Trophoblast cell (in vitro differentiated cells and primary cell): ENCODE measurements around the gene TGM6.
A peak's percentile ranks its signal among the peaks of the same experiment; 100 is the strongest.

Experiments
- DNase-seq, 2 donors: peaks; one replicate each; pipeline ENCODE4 v3.0.0-alpha.2; 2016
- H2AFZ ChIP-seq: 2 replicates; pipeline ENCODE4 v1.6.1; 2013; ENCODE audit warnings: low read length, moderate library complexity, mild to moderate bottlenecking; ENCODE audit not compliant: insufficient read depth, poor library complexity
- H2AK5ac ChIP-seq: 2 replicates; pipeline ENCODE4 v1.6.1; 2013; ENCODE audit warnings: mild to moderate bottlenecking, low read length
- H2BK120ac ChIP-seq: 2 replicates; pipeline ENCODE4 v1.6.1; 2013; ENCODE audit warnings: low read length, mild to moderate bottlenecking, moderate library complexity; ENCODE audit not compliant: insufficient read depth, poor library complexity
- H2BK12ac ChIP-seq: 2 replicates; pipeline ENCODE4 v1.6.1; 2013; ENCODE audit warnings: mild to moderate bottlenecking, low read length, moderate library complexity
- H2BK5ac ChIP-seq: 2 replicates; pipeline ENCODE4 v1.6.1; 2013; ENCODE audit warnings: low read length, low read depth, moderate library complexity, mild to moderate bottlenecking; ENCODE audit not compliant: poor library complexity
- H3K14ac ChIP-seq: 2 replicates; pipeline ENCODE4 v1.6.1; 2013; ENCODE audit warnings: mild to moderate bottlenecking, low read length
- H3K18ac ChIP-seq: 2 replicates; pipeline ENCODE4 v1.6.1; 2013; ENCODE audit warnings: mild to moderate bottlenecking, low read length
- H3K23ac ChIP-seq: 2 replicates; pipeline ENCODE4 v1.6.1; 2013; ENCODE audit warnings: low read length
- H3K27ac ChIP-seq: 2 replicates; pipeline ENCODE4 v1.5.1; 2013; ENCODE audit warnings: low read depth, mild to moderate bottlenecking, inconsistent platforms, low read length, moderate library complexity
- H3K27me3 ChIP-seq: 2 replicates; pipeline ENCODE4 v1.6.1; 2013; ENCODE audit warnings: inconsistent platforms, mild to moderate bottlenecking, low read length, moderate library complexity; ENCODE audit not compliant: insufficient read depth
- H3K36me3 ChIP-seq, 2 experiments: 1 replicate in 1 of 2; 2 replicates in 1 of 2; pipeline ENCODE4 v1.6.1; 2013; ENCODE audit warnings: low read length in 2 of 2, mild to moderate bottlenecking in 2 of 2, moderate library complexity in 1 of 2; ENCODE audit not compliant: insufficient read depth in 2 of 2, control insufficient read depth in 1 of 2
- H3K4ac ChIP-seq: 2 replicates; pipeline ENCODE4 v1.6.1; 2013; ENCODE audit warnings: low read depth, mild to moderate bottlenecking, low read length, moderate library complexity
- H3K4me1 ChIP-seq, 2 experiments: 1 replicate in 1 of 2; 2 replicates in 1 of 2; pipeline ENCODE4 v1.6.1; 2013; ENCODE audit warnings: low read length in 2 of 2, mild to moderate bottlenecking in 2 of 2, moderate library complexity in 1 of 2; ENCODE audit not compliant: insufficient read depth in 2 of 2, control insufficient read depth in 1 of 2
- H3K4me2 ChIP-seq: 2 replicates; pipeline ENCODE4 v1.6.1; 2013; ENCODE audit warnings: inconsistent platforms, mild to moderate bottlenecking, low read length, moderate library complexity
- H3K4me3 ChIP-seq: 2 replicates; pipeline ENCODE4 v1.5.1; 2013; ENCODE audit warnings: mild to moderate bottlenecking, low read depth, low read length, inconsistent platforms
- H3K79me1 ChIP-seq: one replicate; pipeline ENCODE4 v1.6.1; 2013; ENCODE audit warnings: low read length
- H3K79me2 ChIP-seq: 2 replicates; pipeline ENCODE4 v1.6.1; 2013; ENCODE audit warnings: low read length, mild to moderate bottlenecking; ENCODE audit not compliant: control insufficient read depth, insufficient read depth, poor library complexity
- H3K9ac ChIP-seq: 2 replicates; pipeline ENCODE4 v1.6.1; 2013; ENCODE audit warnings: mild to moderate bottlenecking, low read length
- H3K9me3 ChIP-seq: 2 replicates; pipeline ENCODE4 v1.6.1; 2013; ENCODE audit warnings: low read depth, mild to moderate bottlenecking, control low read depth, inconsistent platforms, low read length; ENCODE audit not compliant: insufficient read depth
- H4K12ac ChIP-seq: 2 replicates; pipeline ENCODE4 v1.6.1; 2013; ENCODE audit warnings: low read depth, mild to moderate bottlenecking, low read length, moderate library complexity
- H4K8ac ChIP-seq: 2 replicates; pipeline ENCODE4 v1.6.1; 2013; ENCODE audit warnings: low read depth, mild to moderate bottlenecking, low read length, moderate library complexity
- H4K91ac ChIP-seq: one replicate; pipeline ENCODE4 v1.6.1; 2013; ENCODE audit warnings: low read depth, mild to moderate bottlenecking, low read length, moderate library complexity
- WGBS: extraction: QIAGEN DNeasy Blood & Tissue Kit; methylation state at CpG from one replicate; pipeline ENCODE4 v1.1.7; 2013; ENCODE audit warnings: missing lambda C conversion rate; ENCODE audit not compliant: insufficient read length, insufficient coverage; ENCODE audit errors: extremely low coverage; 5-methylcytosine and 5-hydroxymethylcytosine counted together

Gene TGM6

GRCh38 chr20:2374346-2375125 is 6.2 kb upstream of the TGM6 start:
- Histone ChIP-seq H2BK5ac (no peak overlapping the region), H4K12ac (no peak overlapping the region), H3K4me3 (no peak overlapping the region), H3K4ac (no peak overlapping the region), H3K79me1 (no peaks in the 10 kb centered on the region), H3K23ac (peak overlapping the region; percentile 7), H3K4me2 (no peak overlapping the region), H3K9me3 (no peaks in the 10 kb centered on the region), H3K14ac (no peak overlapping the region), H3K18ac (no peak overlapping the region), H3K27me3 (no peaks in the 10 kb centered on the region), H3K4me1 (no peaks in the 10 kb centered on the region), H2AK5ac (no peak overlapping the region), H4K8ac (no peak overlapping the region), H3K9ac (peak overlapping the region; percentile 39), H2AFZ (no peak overlapping the region), H3K79me2 (no peaks in the 10 kb centered on the region), H2BK12ac (no peak overlapping the region), H3K36me3 (no peaks in the 10 kb centered on the region), H4K91ac (no peak overlapping the region), H2BK120ac (no peak overlapping the region), H3K27ac (no peak overlapping the region)
- DNase-seq: no peak
- no CpG with 5 or more reads among the region's 9 CpGs for WGBS

DNA sequence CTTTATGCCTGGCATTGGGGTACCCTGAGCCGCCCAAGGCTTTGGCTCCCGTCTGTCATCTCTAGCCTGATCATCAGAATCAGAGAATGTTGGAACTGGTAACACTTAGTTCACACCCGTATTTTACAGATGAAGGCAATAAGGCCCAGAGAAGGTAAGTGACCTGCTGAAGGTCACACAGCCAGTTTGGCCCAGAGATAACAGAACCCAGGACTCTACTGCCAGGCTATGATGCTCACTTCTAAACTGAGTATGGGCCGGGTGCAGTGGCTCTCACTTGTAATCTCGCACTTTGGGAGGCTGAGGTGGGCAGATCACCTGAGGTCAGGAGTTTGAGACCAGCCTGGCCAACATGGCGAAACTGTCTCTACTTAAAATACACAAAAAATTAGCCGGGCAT is 1.8 kb upstream of the TGM6 start:
- Histone ChIP-seq H3K4me1 (no peaks in the 10 kb centered on the region), H3K4me2 (no peak overlapping the region), H3K4me3 (no peak overlapping the region), H2AFZ (no peak overlapping the region), H2AK5ac (no peak overlapping the region), H3K9me3 (peaks cover 4% of the 10 kb centered on the region), H3K27me3 (no peaks in the 10 kb centered on the region), H2BK5ac (no peak overlapping the region), H3K18ac (no peak overlapping the region), H3K4ac (no peak overlapping the region), H4K12ac (no peak overlapping the region), H3K23ac (no peak overlapping the region), H4K8ac (no peak overlapping the region), H3K79me2 (no peaks in the 10 kb centered on the region), H2BK120ac (no peak overlapping the region), H3K79me1 (no peaks in the 10 kb centered on the region), H2BK12ac (no peak overlapping the region), H3K9ac (no peak overlapping the region), H3K14ac (no peak overlapping the region), H3K27ac (no peak overlapping the region), H4K91ac (no peak overlapping the region), H3K36me3 (no peaks in the 10 kb centered on the region)
- DNase-seq: no peak
- WGBS: no CpG with 5 or more reads among the region's 7 CpGs

- Histone ChIP-seq H3K9ac (no peak overlapping the region), H2AK5ac (no peak overlapping the region), H3K14ac (no peak overlapping the region), H3K79me1 (no peaks in the 10 kb centered on the region), H3K23ac (no peak overlapping the region), H3K4me2 (no peak overlapping the region), H3K4me1 (peaks cover 0 to 3% of the 10 kb centered on the region in 2 experiments), H2BK5ac (no peak overlapping the region), H3K4ac (no peak overlapping the region), H3K18ac (no peak overlapping the region), H2BK120ac (no peak overlapping the region), H3K27me3 (no peaks in the 10 kb centered on the region), H4K8ac (peak overlapping the region; percentile 9), H4K12ac (no peak overlapping the region), H3K9me3 (peaks cover 4% of the 10 kb centered on the region), H3K79me2 (no peaks in the 10 kb centered on the region), H4K91ac (peak overlapping the region; percentile 18), H3K36me3 (no peaks in the 10 kb centered on the region), H2BK12ac (no peak overlapping the region), H3K4me3 (no peak overlapping the region), H3K27ac (no peak overlapping the region), H2AFZ (no peak overlapping the region)
- WGBS: no CpG with 5 or more reads among the region's 9 CpGs
- DNase-seq: no peak
These were observed 1.0 kb upstream of the TGM6 start for GRCh38 chr20:2379511-2380229.

GRCh38 chr20:2381303-2381702 is 602 bp downstream of the TGM6 start:
- Histone ChIP-seq H3K23ac (no peak overlapping the region), H3K4me2 (no peak overlapping the region), H3K79me2 (no peaks in the 10 kb centered on the region), H2BK5ac (no peak overlapping the region), H2BK120ac (no peak overlapping the region), H3K14ac (no peak overlapping the region), H2BK12ac (no peak overlapping the region), H3K4me1 (peaks cover 5 to 14% of the 10 kb centered on the region in 2 experiments), H3K27ac (no peak overlapping the region), H3K9me3 (peaks cover 4% of the 10 kb centered on the region), H2AFZ (no peak overlapping the region), H3K79me1 (peaks cover 4% of the 10 kb centered on the region), H3K27me3 (no peaks in the 10 kb centered on the region), H4K8ac (no peak overlapping the region), H3K9ac (no peak overlapping the region), H3K4me3 (no peak overlapping the region), H3K18ac (no peak overlapping the region), H3K36me3 (no peaks in the 10 kb centered on the region), H4K91ac (no peak overlapping the region), H4K12ac (no peak overlapping the region), H3K4ac (no peak overlapping the region), H2AK5ac (no peak overlapping the region)
- no peak for DNase-seq
- no CpG with 5 or more reads among the region's 7 CpGs for WGBS
